ENCODE results near the gene CDC42EP2.

DNA sequence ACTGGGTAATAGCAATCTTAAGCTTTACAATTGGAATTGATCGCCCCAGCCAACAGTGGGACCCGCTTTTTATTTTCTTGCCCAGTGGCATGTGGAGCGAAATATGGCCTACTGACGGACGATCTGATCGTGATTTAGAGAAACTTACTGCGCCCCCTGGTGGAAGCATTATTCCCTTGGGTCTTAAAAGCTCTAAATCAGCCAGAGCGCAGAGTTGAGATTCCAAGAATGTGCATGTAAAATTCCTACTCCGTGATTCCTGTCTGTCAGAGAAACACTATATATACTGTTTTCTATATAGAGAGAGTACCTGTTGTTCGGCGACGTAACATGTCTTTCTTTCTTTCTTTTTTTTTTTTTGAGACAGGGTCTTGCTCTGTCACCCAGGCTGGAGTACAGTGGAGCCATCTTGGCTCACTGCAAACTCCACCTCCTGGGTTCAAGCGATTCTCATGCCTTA, 15.3 kb downstream of the CDC42EP2 start:
- TF ChIP-seq, protein P1, sequence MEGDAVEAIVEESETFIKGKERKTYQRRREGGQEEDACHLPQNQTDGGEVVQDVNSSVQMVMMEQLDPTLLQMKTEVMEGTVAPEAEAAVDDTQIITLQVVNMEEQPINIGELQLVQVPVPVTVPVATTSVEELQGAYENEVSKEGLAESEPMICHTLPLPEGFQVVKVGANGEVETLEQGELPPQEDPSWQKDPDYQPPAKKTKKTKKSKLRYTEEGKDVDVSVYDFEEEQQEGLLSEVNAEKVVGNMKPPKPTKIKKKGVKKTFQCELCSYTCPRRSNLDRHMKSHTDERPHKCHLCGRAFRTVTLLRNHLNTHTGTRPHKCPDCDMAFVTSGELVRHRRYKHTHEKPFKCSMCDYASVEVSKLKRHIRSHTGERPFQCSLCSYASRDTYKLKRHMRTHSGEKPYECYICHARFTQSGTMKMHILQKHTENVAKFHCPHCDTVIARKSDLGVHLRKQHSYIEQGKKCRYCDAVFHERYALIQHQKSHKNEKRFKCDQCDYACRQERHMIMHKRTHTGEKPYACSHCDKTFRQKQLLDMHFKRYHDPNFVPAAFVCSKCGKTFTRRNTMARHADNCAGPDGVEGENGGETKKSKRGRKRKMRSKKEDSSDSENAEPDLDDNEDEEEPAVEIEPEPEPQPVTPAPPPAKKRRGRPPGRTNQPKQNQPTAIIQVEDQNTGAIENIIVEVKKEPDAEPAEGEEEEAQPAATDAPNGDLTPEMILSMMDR (IDR thresholded peaks at IDR 0.05): peak; percentile 78 to 90 (median 90)
- no peak for TF ChIP-seq POLR2A (IDR thresholded peaks at IDR 0.05)

All from testis (tissue), 2 donors.